NCI-H2029 (cell line): ENCODE data around the gene DPP3.

Experiments used
- DNase-seq: peaks from one replicate; lab custom pipeline; 2025; lab: John Stamatoyannopoulos, UW

The DPP3 gene

DNA sequence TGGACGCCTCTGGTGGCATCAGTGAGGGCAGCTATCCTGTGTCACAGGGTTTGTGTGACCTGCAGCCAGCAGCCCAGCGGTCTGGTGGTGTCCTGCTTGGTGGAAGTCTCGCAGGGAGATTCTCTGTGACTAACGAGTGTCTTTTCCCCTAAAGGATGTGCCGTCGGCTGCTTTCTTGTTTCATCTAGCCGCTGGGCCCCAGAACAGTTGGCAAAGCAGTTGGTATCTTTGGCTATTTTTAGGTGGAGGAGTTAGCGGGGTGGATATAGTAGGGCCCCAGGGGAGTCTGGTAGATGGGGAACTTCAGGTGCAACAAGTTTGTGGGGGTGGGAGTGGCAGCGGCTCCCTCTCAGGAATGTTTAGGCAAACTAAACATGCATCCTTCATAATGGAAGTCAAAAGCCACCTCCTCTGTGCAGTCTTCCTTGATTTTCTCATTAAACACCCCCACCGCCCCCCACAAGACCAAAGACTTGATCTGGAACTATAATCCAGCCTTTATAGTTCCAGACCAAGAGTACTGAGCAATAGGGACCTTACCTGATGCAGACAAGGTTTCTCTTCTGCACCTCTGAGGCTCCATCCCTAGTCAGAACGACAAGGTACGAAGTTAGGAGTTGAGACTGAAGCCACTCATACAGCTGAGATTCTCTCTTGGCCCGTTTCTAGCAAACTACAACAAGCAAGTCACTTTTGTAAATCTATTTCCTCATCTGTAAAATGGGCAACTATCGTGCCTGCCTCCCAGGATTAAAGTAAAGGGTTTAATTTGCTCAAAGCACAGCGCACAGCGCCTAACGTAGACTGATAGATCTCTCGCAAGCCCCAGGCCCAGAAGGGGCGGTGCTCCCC, 14.6 kb upstream of the DPP3 start:
- no peak for DNase-seq

DNA sequence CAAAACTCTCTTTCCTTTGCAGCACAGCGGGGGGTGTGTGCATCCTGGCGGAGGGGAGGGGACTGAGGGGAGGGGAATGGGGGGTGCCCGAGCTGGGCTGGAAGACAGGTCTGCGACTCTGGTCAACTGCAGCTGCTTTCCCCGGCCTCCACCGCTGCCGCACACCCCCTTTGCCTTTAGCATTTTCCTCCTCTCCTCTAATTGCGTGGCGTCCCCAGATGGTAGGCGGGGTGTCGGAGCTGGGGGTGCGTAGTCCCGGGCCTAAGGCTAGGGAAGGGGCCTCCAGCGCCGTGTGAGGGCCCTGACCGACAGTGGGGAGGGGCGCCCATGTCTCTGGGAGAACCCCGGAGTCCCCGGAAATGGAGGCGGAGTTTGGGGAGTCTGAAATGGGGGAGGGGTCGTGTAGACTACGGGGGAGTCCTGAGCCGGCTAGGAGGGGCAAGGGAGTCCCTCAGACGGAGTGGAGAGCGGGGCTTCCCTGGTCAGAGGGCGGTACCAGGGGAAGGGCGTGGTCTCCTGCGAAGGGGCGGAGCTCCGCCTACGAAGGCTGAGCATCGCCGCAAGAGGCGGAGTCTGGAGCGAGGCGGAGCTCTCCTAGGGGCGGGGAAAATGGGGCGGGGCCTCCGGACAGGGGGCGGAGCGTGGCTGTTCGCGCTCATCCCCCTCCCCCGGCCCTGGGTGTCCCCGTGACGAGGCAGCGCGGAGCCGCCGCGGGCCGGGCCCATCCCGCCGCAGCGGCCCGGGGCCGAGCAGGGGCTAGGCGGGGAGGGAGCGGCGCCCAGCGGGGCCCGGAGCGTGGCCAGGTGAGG, 13.8 kb upstream of the DPP3 start, which contains the start of gene PELI3:
TSS of gene PELI3 (plus strand) at position 681 of the 809 bp plus-strand sequence. CDS start 1,224 bp downstream, outside the sequence.
- DNase-seq = peak; percentile 81

DNA sequence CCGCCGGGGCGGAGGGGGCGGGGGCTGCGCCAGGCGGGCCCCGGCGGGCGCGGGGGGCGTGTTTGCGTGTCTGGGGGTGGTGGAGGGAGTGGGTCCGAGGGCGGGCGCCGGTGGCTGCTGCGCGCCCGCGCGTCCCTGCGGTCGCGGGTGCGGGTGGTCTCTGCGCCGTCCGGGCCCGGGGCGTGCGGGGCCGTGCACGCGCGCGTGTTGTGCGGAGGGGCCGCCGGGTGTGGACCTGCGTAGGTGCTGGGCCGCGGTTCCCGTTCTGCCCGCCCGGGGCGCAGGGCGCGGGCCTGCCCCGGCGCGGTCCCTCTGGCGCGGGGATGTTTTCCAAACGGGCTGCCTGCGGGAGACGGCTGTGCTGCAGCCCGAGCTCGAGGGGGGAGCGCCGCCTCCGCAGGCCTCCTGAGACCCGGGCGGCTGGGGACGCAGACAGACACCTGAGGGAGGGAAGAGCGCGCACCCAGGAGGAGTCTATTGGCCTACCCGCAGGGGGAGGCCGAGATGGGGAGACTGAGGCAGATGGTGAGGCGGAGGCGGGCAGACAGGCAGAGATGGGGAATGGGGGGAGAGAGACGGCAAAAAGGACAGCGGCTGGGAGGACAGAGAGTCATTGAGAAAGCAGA, 13.1 kb upstream of the DPP3 start:
- DNase-seq = peak; percentile 23

DNA sequence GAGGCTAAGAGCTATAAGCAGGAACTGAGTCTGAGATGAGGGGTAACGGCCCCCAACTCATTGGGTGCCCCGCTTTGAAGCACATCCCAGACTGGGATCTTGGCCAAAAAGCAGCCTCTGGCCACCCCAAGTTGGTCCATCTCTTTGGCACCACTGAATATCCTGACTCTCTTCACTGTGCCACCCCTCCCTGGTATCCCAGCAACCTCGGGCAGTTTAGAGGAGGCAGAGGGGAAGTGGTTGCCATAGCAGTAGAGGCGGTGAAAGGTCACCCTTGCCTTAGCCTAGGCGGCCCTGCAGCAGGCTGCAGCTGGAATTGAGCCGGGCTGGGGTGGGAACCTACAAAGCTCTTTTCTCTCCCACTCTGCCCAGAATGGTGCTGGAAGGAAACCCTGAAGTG, 12.5 kb upstream of the DPP3 start:
- peak; percentile 26 for DNase-seq

DNA sequence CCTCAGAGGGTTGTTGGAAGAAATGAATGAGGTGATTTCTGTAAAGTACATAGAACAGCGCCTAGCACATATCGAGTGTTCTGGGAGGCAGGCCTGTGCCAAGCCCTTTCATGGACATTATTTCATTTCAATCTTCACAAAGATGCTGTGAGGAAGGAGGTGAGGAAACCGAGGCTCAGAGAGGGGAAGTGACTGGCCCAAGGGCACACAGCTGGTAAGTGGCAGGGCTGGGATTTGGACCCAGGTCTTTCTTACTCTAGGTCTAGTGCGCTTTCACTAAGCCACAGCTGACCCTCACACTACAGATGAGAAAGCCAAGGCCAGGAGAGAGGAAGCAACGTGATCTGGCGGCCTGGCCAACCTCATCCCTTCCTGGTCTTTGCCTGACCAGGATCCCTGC, 11.5 kb upstream of the DPP3 start:
- DNase-seq = no peak

DNA sequence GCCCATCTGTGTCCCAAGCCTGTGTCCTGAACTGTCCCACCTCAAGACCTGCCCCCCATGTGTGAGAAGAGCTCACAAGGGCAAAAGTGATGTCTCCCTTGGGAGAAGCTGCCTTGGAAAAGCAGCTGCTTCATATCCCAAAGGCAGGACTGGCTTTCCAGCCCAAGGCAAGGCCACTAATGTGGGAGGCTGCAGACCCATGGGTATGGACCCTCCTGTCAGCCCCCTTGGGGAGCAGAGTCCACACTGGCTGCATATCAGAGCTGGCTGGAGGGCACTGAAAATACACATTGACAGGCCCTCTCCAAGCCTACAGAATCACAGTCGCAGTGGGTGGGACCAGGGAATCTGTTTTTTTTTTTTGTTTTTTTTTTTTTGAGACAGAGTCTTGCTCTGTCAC, 10.8 kb upstream of the DPP3 start:
- DNase-seq = no peak

DNA sequence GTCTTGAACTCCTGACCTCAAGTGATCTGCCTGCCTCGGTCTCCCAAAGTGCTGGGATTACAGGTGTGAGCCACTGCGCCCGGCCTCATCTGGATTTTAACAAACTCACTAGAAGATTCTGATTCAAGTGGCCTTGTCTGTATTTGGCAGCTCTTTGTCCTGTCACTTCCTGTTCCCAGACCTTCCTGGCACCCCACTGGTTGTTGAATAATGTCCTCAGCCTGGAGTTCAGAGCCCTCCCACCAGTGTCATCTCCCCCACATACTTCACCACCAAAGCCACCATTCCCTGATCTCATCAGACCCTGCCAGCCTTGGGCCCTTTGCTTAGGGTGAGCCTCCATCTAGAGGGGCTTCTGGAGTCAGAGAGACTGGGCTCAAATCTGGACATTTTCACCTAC, 10.2 kb upstream of the DPP3 start:
- DNase-seq = no peak

DNA sequence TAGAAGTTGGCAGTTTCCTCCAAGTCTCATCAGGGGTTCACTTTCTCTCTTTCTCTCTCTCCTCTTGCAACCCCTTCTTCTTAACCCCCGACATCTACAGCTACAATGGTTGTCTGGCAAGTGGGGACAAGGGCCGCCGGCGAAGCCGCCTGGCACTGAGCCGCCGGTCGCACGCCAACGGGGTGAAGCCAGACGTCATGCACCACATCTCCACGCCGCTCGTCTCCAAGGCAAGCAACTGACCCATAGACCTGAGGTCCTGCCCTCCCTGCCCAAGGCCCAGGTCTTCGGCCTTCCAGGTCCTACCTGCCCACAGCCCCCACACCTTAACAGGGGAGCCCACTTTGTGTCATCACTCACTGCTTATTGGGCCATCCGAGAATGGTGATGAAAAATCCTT, 9.1 kb upstream of the DPP3 start:
- DNase-seq = no peak

DNA sequence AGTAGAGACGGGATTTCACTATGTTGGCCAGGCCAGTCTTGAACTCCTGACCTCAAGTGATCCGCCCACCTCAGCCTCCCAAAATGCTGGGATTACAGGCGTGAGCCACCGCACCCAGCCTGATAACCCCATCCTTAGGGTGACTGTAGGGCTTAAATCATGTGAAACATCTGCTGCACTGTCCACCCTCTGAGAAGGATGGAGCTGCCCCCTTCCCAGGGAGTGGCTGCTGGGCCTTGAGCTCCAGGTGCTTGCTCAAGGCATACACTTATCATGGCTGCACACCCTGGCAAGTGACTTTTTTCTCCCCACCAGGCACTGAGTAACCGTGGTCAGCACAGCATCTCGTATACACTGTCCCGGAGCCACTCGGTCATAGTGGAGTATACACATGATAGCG, 8.2 kb upstream of the DPP3 start:
- no peak for DNase-seq

DNA sequence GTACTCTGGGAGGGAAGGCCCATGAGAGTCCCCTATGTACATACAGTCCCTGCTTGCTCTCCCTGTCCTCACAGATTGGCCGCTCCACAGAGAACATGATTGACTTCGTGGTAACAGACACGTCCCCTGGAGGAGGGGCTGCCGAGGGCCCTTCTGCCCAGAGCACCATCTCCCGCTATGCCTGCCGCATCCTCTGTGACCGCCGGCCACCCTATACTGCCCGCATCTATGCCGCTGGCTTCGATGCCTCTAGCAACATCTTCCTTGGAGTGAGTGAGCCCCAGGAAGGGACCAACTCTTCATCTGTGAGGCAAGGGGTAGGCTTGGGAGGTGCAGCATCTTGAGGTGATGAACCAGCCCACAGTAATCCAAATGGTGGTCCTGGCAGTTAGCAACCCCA, 7.1 kb upstream of the DPP3 start:
- no peak for DNase-seq

DNA sequence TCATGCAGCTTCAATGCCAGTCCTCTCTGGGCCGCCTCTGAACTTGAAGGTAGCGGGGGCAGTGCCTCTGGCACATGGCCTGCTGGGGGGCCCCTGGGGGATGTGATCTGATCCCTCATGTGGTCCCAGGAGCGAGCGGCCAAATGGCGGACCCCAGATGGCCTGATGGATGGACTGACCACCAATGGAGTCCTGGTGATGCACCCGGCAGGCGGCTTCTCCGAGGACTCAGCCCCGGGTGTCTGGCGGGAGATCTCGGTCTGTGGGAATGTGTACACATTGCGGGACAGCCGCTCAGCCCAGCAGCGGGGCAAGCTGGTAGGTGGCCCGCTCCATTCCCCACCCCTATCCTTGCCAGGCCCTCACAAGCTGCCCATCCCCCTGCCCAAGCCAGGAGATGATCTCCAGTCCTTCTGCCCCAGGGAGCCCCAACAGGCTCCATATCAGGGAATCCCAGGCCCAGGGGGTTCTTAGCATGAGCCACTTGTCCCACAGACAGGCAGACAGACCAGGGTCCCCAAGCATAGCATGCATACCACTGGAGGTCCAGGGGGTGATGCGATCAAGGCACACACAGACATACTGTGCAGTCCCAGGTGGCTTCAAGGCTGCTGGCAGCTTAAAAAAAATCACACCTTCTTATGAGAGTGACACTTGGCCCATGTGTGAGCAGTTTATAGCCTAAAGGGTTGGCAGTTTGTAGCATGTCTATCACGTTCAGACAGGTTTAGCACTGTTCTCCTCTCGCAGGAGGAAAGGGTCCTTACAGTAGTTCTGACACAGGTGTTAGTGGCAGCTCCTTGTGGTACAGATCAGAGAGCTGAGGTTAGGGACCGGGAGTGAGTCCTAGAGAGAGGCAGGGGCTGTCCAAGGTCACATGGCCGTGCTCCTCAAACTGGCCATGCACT, 6.4 kb upstream of the DPP3 start:
- no peak for DNase-seq

DNA sequence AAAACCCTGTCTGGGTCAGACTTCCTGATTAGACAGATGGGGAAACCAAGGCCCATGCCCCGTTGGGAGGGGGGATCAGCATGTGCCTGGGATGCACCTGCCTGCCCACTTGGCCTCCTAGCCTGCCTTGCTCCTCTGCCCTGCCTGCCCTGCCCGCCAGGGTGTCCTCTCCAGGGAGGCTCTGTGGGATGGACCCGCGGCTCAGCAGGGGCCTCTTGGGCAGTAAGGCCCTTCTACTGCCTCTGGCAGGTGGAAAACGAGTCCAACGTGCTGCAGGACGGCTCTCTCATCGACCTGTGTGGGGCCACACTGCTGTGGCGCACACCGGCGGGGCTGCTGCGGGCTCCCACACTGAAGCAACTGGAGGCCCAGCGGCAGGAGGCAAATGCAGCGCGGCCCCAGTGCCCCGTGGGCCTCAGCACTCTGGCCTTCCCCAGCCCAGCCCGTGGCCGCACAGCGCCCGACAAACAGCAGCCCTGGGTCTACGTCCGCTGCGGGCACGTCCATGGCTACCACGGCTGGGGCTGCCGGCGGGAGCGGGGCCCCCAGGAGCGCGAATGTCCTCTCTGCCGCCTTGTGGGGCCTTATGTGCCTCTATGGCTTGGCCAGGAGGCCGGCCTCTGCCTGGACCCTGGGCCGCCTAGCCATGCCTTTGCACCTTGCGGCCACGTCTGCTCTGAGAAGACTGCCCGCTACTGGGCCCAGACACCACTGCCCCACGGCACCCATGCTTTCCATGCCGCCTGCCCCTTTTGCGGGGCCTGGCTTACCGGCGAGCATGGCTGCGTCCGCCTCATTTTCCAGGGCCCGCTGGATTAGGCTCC, 4.7 kb upstream of the DPP3 start:
- no peak for DNase-seq

DNA sequence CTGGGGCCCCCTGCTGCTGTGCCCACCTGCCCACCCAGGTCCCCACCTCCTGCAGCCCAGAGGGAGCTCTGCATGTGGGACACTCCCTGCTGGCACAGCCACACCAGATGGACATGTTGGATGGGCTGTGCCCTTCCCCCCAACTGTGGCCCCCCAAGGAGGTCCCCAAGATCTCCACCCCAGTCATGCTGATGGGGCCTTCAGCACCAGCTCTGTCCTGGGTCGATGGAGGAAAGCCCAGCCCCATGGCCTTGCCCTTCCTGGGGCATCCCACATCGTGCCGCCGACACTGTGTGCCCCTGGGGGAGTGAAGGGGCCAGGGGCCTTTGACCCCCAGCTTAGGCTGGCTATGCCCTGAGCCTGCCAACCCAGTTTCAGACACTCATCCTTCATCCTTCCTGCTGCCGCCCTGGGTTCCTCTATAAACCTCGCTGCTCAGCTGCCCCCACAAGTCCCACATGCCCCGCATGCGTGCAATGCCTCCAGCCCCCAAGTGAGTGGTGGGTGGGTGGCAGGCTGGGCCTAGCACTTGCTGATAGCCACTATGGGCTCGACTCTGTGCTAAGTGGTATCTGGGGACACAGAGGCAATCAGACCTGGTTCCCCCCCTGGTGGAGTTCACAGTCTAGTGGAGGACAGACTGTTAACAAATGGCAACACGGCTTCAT, 3.9 kb upstream of the DPP3 start:
- no peak for DNase-seq

DNA sequence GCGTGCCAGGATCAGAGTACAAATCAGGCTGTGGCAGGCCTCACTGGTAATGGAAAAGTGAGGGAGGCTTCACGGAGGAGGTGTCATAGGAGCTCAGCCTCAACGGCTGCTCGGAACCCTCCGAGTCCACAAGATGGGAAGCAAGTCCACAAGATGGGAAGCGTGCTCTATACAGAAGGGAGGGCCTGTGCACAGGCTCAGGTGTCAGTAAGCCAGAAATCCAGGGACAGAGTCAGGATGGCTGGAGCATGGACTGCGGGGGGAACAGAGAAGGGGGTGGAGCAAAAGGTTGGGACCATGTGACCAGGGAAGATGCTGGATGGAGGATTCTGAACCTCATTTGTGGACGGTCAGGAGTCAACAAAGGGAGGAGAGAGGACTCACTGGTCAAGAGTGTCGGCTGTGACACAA, 3.4 kb upstream of the DPP3 start:
- DNase-seq = no peak

DNA sequence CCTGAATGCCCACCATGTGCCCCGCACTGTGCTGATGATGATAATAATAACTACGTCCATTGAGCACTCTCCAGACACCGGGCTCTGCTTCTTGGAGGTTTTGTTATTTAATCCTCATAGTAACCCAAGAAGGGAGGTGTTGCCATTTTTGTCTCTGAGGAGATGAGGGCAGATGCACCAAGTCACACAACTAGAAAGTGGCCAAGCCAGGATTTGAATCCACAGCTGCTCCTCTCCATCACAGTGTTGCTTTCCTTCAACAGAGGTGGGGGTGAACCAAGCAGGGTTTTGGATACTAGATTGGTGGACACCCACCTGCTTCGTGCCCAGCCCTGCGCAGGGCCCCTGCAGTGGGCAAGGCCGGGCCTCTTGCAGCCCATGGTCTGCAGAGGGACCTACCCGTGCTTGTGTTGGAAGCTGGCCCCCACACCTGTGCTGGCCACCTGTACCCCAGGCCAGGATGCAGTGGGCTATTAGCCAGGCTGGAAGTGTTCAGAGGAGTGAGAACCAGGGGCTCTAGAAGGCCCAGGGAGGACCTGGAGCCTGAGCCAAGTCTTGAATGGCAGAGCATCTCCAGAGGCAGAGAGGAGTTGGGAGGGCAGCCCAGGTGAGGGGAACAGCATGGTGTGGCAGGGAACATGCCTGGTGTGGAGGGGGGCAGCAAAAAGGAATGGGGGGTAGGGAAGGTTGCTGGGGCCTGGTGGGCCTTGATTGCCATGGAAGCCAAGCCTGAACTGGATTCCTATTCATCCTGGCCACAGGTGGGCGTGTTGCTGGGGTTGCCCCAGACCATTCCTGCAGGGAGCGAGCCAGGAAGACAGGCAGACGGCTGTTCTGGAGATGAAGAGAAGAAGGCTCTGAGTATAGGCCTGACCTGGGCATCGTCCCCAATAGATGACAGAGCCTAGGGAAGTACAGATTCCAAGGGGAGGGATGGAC, 2.7 kb upstream of the DPP3 start:
- DNase-seq = no peak

DNA sequence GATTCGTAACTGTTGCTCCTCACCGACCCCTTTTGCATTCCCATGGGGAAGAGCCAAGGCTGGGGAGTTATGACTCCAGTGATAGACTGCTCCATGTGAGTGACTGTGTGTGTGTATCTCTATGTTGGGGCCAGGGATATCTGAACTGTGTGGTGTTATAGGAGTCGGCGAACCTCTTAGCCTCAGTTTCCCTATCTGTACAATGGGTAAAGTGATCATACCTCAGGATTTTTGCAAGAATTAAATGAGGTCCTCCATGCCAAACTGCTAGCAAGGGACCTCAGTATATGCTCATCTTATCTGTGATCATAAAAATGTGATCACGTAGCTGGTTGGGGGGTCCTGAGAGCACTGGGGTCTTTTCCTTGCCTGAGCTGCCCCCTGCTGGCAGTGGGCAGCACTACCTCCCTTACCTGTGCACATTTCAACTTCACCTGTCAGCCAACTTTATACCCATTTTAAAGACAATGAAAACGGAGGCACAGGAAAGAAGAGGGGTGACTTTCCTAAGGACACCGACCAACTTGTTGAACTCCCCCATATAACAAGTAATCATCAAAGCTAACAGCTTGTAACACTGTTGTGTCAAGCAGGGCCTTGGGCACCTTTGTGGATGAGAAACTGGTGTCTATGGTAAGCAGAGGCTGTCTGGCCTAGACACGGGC, 1.4 kb upstream of the DPP3 start:
- DNase-seq = peak; percentile 10

DNA sequence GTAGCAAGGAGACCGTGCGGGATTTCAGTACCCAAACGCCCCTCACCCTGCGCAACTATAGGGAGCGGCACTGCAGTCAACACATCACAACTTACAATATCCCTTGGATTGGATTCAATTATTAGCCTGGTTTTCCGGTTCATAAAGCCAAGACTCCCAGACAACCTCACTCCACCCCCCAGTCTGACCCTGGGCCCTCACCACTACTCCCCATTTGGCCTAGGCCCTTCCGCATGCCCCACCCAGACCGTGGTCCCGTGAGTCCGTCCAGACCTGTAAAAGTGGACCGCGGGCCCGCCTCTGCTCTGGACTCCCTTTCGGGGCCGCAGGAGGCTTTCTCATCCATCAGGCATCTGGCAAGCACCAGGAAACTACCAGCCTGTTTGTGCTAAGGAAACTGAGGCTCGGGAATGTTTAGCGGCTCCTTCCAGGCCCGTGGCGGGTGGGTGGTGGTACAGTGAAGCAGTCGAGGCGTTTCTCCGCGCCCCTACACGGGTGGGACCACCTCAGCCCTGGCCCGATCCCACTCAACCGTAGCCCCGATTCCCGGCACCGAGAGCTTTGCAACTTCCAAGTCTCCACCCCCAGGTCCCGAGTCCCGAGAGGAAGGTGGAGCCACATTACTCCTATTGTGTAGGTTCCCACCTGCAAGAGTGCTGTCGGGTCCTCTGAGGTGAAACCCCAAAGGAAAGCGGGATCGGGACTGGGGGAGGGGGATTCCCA, 679 bp upstream of the DPP3 start:
- DNase-seq = peak; percentile 79
